Choroid plexus epithelial cell (primary cell): ENCODE data around the gene CTNNA1.

ENCODE experiments used
- DNase-seq: peaks from one replicate; pipeline ENCODE4 v3.0.0-alpha.2; 2010; ENCODE audit warnings: low read depth
- H3K4me3 ChIP-seq: 2 replicates; pipeline ENCODE4 v1.5.1; 2011; ENCODE audit warnings: low read depth, mild to moderate bottlenecking, control low read depth, low read length, moderate library complexity
- TF ChIP-seq, protein P1 (sequence below): conservative IDR thresholded peaks from 2 replicates; pipeline ENCODE4 v1.5.1; 2011; ENCODE audit warnings: low read depth, mild to moderate bottlenecking, control low read depth, inconsistent platforms, low read length, moderate library complexity

CTNNA1 gene

DNA sequence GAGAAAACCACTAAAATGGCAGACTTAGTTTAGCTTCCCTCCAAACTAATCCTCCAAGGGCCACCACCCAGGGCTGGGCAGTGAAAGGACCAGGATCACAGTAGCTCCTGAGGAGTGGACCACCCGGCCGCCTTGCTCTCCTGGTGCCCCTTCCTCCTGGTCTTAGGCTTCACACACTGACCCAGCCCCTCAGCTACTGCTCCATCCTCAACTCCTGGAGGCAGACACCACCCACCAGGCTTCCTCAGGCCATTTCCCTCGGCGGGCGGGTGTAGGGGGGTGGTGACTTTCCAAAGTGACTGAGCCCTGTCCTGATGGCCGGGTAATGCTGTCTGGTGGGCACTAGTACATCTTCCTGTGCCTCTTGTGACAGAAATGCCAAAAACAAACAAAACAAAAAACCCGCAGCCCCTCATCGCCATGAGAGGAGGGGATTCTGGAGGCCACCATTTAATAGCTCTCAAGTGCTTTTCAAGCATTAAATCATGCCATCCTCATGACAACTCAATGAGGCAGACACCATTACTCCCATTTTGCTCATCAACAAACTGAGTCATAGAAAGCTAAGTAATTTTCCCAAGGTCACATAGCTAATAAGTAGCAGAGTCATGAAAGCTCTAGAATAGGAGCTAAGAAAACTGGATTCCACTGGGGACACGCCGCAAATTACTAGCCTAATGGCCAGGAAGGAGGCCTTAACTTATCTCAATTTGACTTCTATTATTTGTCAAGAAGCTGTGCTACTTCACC, 213.2 kb downstream of the CTNNA1 start:
- H3K4me3 ChIP-seq: no peak overlapping the region
- TF ChIP-seq, protein P1, sequence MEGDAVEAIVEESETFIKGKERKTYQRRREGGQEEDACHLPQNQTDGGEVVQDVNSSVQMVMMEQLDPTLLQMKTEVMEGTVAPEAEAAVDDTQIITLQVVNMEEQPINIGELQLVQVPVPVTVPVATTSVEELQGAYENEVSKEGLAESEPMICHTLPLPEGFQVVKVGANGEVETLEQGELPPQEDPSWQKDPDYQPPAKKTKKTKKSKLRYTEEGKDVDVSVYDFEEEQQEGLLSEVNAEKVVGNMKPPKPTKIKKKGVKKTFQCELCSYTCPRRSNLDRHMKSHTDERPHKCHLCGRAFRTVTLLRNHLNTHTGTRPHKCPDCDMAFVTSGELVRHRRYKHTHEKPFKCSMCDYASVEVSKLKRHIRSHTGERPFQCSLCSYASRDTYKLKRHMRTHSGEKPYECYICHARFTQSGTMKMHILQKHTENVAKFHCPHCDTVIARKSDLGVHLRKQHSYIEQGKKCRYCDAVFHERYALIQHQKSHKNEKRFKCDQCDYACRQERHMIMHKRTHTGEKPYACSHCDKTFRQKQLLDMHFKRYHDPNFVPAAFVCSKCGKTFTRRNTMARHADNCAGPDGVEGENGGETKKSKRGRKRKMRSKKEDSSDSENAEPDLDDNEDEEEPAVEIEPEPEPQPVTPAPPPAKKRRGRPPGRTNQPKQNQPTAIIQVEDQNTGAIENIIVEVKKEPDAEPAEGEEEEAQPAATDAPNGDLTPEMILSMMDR: no peak
- DNase-seq: no peak

DNA sequence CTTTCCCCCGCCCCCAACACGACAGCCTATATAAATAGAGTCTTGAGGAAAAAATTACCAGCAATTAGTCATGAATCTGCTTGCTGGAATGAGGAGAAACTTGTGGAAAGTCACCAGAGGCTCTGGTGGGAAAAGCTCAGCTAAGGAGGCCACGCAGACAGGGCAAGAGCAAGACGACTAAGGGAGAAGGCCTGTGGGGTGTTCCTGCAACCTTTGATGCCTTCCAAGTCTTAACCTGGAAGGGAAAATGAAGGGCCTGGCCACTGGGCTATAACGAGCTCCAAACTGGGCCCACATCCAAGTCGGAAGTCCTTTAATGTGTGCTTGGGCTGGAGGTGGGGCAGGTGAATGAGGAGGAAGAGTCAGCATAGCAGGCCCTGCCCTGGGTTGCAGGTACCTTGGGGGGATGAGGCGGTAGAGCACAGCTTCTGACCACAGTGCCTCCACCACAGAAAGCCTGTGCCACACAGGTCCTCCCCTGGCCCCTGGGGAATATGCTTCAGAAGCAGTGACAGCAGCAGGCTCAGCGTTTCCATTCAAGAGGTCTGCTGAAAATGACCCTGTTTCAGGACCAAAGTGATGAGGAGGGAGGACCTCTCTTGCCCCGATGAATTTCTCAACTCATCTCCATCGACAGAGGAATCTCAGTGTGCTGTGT, 214.7 kb downstream of the CTNNA1 start:
- no peak overlapping the region for H3K4me3 ChIP-seq
- TF ChIP-seq, protein P1: no peak
- no peak for DNase-seq

DNA sequence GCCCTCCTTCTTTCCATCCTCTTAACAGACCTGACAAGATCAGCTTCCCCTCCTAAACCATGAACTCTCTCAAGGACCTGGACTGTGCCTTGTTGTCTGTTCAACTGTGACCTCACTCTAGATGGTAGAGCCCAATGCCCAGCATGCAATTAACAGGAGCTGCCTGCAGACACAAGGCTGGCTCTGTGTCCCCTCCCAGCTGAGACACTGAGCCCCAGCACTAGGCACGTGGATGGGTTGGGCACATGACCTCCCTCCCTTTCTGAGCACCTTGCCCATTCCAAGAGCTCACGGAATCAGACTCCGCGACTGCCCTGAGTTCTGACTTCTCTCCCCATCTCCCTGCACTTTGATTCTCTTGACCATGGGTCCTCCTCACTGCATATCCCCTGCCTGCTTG, 215.4 kb downstream of the CTNNA1 start:
- no peak for DNase-seq
- TF ChIP-seq, protein P1: no peak
- no peak overlapping the region for H3K4me3 ChIP-seq

DNA sequence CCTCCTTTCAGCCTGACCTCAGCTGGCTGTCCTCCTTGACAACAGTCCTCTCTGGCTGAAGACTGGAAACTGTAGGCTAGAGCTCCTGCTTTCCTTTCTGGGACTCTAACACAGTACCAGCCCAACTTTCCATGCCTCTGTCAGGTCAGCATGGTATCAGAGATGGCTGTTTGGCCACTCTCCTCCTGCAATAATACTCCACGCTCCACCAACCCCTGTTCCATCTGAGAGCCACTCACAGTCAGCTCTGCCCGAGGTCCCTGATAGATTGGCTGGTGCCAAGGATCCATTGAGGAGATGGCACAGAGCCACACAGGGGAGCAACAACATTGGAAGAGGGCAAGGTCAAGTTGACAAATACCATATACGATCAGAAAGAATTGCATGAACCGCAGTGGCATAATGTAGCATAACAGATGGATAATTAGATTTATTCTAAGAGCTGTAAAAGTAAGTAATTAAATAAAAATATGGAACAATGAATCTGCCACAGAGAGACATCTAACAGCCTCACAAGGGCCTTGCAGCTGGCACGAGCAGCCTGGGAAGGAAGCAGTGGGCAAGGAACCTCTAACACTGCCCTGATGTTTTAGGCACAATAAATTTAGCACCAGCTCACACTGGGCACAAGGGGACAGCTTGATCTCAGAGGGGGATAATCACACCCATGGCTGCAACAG, 216.2 kb downstream of the CTNNA1 start:
- H3K4me3 ChIP-seq: no peak overlapping the region
- no peak for DNase-seq
- TF ChIP-seq, protein P1: no peak

DNA sequence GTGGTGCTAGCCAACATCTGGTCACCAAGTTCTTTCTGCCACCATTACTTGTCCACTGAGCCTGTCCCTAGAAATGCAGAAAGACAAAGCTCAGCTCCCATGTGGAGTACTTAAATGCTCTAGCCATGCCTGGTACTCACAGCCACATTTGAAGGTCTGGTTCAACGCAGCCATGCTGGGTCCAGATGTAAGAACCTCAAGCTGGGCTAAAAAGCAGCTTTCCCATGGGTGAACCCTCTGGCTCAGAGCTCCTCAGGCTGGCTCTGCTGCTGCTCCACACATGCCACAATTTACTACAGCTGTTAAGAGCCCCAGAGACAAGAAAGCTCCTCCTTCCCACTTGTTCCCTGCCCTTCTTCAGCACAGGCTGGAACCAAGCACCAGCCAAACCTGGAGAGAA, 219.0 kb downstream of the CTNNA1 start:
- TF ChIP-seq, protein P1: no peak
- no peak for DNase-seq
- no peak overlapping the region for H3K4me3 ChIP-seq

DNA sequence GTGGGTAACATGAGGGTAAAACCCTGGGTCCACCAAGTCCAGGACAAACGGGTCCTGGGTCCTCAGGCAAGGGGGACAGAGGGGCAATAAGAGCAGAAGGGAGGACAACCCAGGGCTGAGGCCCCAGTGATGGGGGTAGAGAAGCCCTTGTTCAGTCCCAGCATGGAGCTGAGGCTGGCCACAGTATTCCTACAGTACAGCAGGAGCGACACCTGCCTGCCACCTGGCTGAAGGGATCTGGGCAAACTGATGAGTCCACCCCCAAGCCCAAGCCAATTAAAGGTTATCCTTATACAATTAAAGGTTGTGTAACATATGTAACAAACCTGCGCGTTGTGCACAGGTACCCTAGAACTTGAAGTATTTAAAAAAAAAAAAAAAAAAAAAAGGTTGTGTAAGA, 219.6 kb downstream of the CTNNA1 start:
- H3K4me3 ChIP-seq: no peak overlapping the region
- TF ChIP-seq, protein P1: no peak
- DNase-seq: no peak
